GM23338 (cell line): ENCODE measurements around the gene SLC22A3. TPM values are rescaled to one million over a fixed set of nuclear protein-coding genes. Genes with fewer than 3 reads are reported as not detected.

Experiments used
- ATAC-seq: fragments of 200-7000 bp; cut with Tn5 transposase; 3 replicates; pipeline ENCODE4 v1.9.1; 2020
- DNase-seq: peaks from one replicate; pipeline ENCODE4 v3.0.0-alpha.2; 2015; ENCODE audit warnings: low spot score
- H2AFZ ChIP-seq: fragments of 200-600 bp; sonication (generic); 2 replicates; pipeline ENCODE4 v1.8.0; 2016; ENCODE audit warnings: antibody characterized with exemption, mild to moderate bottlenecking, moderate library complexity
- H3F3A ChIP-seq: fragments of 200-600 bp; sonication (generic); replicated peaks from 2 replicates; pipeline ENCODE4 v1.8.0; 2017; ENCODE audit warnings: antibody characterized with exemption, mixed run types, low read depth
- H3K27ac ChIP-seq: fragments of 200-600 bp; sonication (generic); 2 replicates; pipeline ENCODE4 v1.6.1; 2016; ENCODE audit warnings: low read depth
- H3K27me3 ChIP-seq: fragments of 200-600 bp; sonication (generic); 2 replicates; pipeline ENCODE4 v1.8.0; 2016; ENCODE audit warnings: mild to moderate bottlenecking, mixed run types, moderate library complexity; ENCODE audit not compliant: insufficient read depth
- H3K36me3 ChIP-seq: fragments of 200-600 bp; sonication (generic); 2 replicates; pipeline ENCODE4 v1.8.0; 2016; ENCODE audit warnings: mild to moderate bottlenecking; ENCODE audit not compliant: insufficient read depth
- H3K4me1 ChIP-seq: fragments of 200-600 bp; sonication (generic); 2 replicates; pipeline ENCODE4 v1.8.0; 2016; ENCODE audit warnings: mild to moderate bottlenecking, moderate library complexity; ENCODE audit not compliant: insufficient read depth
- H3K4me2 ChIP-seq: fragments of 200-600 bp; sonication (generic); 2 replicates; pipeline ENCODE4 v1.7.1; 2017; ENCODE audit warnings: mixed run types
- H3K4me3 ChIP-seq: fragments of 200-600 bp; sonication (generic); 2 replicates; pipeline ENCODE4 v1.6.1; 2016; ENCODE audit warnings: mixed run types
- H3K79me2 ChIP-seq: fragments of 200-600 bp; sonication (generic); replicated peaks from 2 replicates; pipeline ENCODE4 v1.8.0; 2017; ENCODE audit warnings: mild to moderate bottlenecking; ENCODE audit not compliant: insufficient read depth
- H3K9me2 ChIP-seq: fragments of 200-600 bp; sonication (generic); 2 replicates; pipeline ENCODE4 v1.8.0; 2017; ENCODE audit not compliant: insufficient read depth
- H4K20me1 ChIP-seq: fragments of 200-600 bp; sonication (generic); replicated peaks from 2 replicates; pipeline ENCODE4 v1.8.0; 2017; ENCODE audit warnings: mild to moderate bottlenecking; ENCODE audit not compliant: insufficient read depth
- H3K27ac Mint-ChIP-seq: 2 replicates; pipeline ENCODE4 v1.8.0; 2020; ENCODE audit warnings: inconsistent platforms, mild to moderate bottlenecking, moderate library complexity, mixed read lengths
- H3K27me3 Mint-ChIP-seq: 3 replicates; pipeline ENCODE4 v1.8.0; 2022; ENCODE audit warnings: low read depth, mild to moderate bottlenecking, moderate library complexity, mixed read lengths, inconsistent platforms; ENCODE audit not compliant: insufficient read depth, poor library complexity
- H3K36me3 Mint-ChIP-seq: 3 replicates; pipeline ENCODE4 v1.8.0; 2021; ENCODE audit warnings: low read depth, mild to moderate bottlenecking, inconsistent platforms, moderate library complexity, mixed read lengths
- H3K4me1 Mint-ChIP-seq: 3 replicates; pipeline ENCODE4 v1.8.0; 2020; ENCODE audit warnings: mild to moderate bottlenecking, inconsistent platforms, mixed read lengths
- H3K4me3 Mint-ChIP-seq: 3 replicates; pipeline ENCODE4 v1.8.0; 2021; ENCODE audit warnings: moderate library complexity, mild to moderate bottlenecking, inconsistent platforms, mixed read lengths
- H3K9me3 Mint-ChIP-seq: 3 replicates; pipeline ENCODE4 v1.8.0; 2020; ENCODE audit warnings: moderate library complexity, mild to moderate bottlenecking, inconsistent platforms, mixed read lengths
- CREB1 ChIP-seq: fragments of 250-450 bp; sonication (Bioruptor Pico); IDR thresholded peaks from 2 replicates; pipeline ENCODE4 v1.5.0; 2020; ENCODE audit warnings: low read depth, mild to moderate bottlenecking, moderate library complexity
- CTCF ChIP-seq, 2 experiments: fragments of 200-600 bp in 1 of 2; sonication (generic) in 1 of 2; conservative IDR thresholded peaks; 2 replicates each; pipeline versions ENCODE4 v1.5.1 to v1.6.1; 2016 to 2017; ENCODE audit warnings: antibody characterized with exemption in 2 of 2, low read depth in 2 of 2, mild to moderate bottlenecking in 2 of 2, moderate library complexity in 1 of 2
- ETS1 ChIP-seq: IDR thresholded peaks from 2 replicates; pipeline ENCODE4 v1.6.1; 2016; ENCODE audit warnings: antibody characterized with exemption
- EZH2 ChIP-seq: fragments of 200-600 bp; sonication (generic); IDR thresholded peaks from one replicate; pipeline ENCODE4 v1.8.0; 2017; ENCODE audit warnings: antibody characterized with exemption, mild to moderate bottlenecking, low read depth; ENCODE audit not compliant: unreplicated experiment
- JUNB ChIP-seq: IDR thresholded peaks from one replicate; pipeline ENCODE4 v1.6.1; 2016; ENCODE audit warnings: antibody characterized with exemption; ENCODE audit not compliant: unreplicated experiment
- NANOG ChIP-seq: IDR thresholded peaks from 2 replicates; pipeline ENCODE4 v1.6.1; 2016; ENCODE audit warnings: antibody characterized with exemption, borderline replicate concordance
- POLR2AphosphoS5 ChIP-seq: IDR thresholded peaks from 2 replicates; pipeline ENCODE4 v1.6.1; 2016; ENCODE audit warnings: antibody characterized with exemption, low read depth
- REST ChIP-seq: IDR thresholded peaks from one replicate; pipeline ENCODE4 v1.6.1; 2018; ENCODE audit warnings: antibody characterized with exemption; ENCODE audit not compliant: unreplicated experiment
- STAT1 ChIP-seq: IDR thresholded peaks from one replicate; pipeline ENCODE4 v1.6.1; 2016; ENCODE audit warnings: antibody characterized with exemption; ENCODE audit not compliant: unreplicated experiment
- ZNF114 ChIP-seq: fragments of 250-450 bp; sonication (Bioruptor Pico); IDR thresholded peaks from 2 replicates; pipeline ENCODE4 v1.5.0; 2020; ENCODE audit warnings: mild to moderate bottlenecking, moderate library complexity
- polyA plus RNA-seq: library from polyadenylated mRNA; unstranded; fragments of >200 nt; fragmentation: Nextera tagmentation; extraction: Ambion mirVana; gene quantifications from 2 replicates; pipeline ENCODE4 v1.2.1, GENCODE V29; 2016
- total RNA-seq: library from RNA; depleted of rRNA; stranded (reverse); fragments of >200 nt; shearing (Covaris generic); gene quantifications from 2 replicates; pipeline ENCODE4 v1.2.3, GENCODE V29; 2014

Gene SLC22A3
- total and polyA plus RNA-seq, 2 experiments from 2014 or later = 0.78 to 3.2 TPM

- TF ChIP-seq REST (no peak), STAT1 (no peak), NANOG (no peak), ZNF114 (CRISPR knock-in tag) (no peak), CREB1 (CRISPR knock-in tag) (no peak), EZH2 (no peak), CTCF (conservative IDR thresholded peaks at IDR 0.05; ENCODE audit: low read depth in 2 of 2) (no peak), POLR2AphosphoS5 (no peak), JUNB (no peak), ETS1 (no peak)
Observed at GRCh38 chr6:160343144-160343543, 5.0 kb upstream of the SLC22A3 start (continued).

GRCh38 chr6:160344271-160344670 lies 3.9 kb upstream of the SLC22A3 start:
- H3K4me1 ChIP-seq = no peaks in the 10 kb centered on the region
- H3K9me2 ChIP-seq = no peaks in the 10 kb centered on the region; the same call in 1 of the 2 replicates
- Mint-ChIP-seq H3K4me3 (no peak overlapping the region), H3K27me3 (peaks cover 27% of the 10 kb centered on the region), H3K9me3 (no peaks in the 10 kb centered on the region; the same call in 2 of the 3 replicates), H3K4me1 (peaks cover 3% of the 10 kb centered on the region), H3K27ac (no peak overlapping the region), H3K36me3 (peaks cover 2% of the 10 kb centered on the region; the same call in 1 of the 3 replicates)
- no peaks in the 10 kb centered on the region for H3K79me2 ChIP-seq
- no peak overlapping the region for H3K4me3 ChIP-seq
- TF ChIP-seq ZNF114 (CRISPR knock-in tag) = no peak
- no peak for TF ChIP-seq EZH2
- no peak for TF ChIP-seq CREB1 (CRISPR knock-in tag)
- no peak overlapping the region for H3K4me2 ChIP-seq
- no peak overlapping the region for H3K27ac ChIP-seq
- H3K27me3 ChIP-seq = peaks cover 36% of the 10 kb centered on the region
- DNase-seq (no peak), ATAC-seq (no peak)
- H3F3A ChIP-seq = peaks cover 10% of the 10 kb centered on the region; the same call in 1 of the 2 replicates
- no peaks in the 10 kb centered on the region for H3K36me3 ChIP-seq
- H2AFZ ChIP-seq = no peak overlapping the region
- no peaks in the 10 kb centered on the region for H4K20me1 ChIP-seq
